HG03064 (cell line): ENCODE measurements around the gene MCM6.

Experiments
- ATAC-seq: cut with Tn5 transposase; IDR thresholded peaks from one replicate; pipeline ENCODE4 v1.9.1; 2021; ENCODE audit warnings: low read depth; ENCODE audit not compliant: unreplicated experiment

MCM6 gene

DNA sequence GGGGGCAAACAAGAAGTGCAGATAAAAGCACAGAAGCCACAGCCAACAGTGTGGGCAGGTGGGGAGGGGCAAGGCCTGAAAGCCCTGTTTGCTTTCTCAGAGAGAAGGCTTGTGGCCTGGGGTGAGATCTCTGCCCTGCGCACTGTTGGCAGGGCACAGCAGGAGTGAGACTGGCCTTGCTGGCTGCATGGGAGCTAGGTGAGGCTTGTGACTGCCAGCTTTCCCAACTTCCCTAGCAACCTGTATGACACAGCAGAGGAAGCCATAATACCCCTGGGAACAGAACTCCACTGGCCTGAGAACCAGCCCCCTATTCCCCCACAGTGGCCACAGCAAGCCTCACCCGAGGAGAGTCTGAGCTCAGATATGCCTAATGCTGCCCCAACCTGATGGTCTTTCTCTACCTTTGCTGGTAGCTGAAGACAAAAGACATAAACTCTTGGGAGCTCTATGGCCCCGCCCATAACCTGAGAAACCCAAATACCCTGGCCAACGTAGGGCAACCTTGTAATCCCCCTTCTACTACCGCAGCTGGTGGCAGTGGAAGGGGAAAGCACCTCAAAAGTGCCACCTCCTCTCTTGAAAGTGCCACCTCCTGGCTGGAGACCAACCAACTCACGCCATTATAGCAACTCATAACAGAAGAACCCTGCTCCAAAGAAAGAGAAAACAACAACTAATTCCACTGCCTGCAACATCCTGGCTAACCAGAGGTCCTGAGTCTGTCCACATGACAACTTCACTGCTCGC is 83.7 kb downstream of the MCM6 start:
- no peak for ATAC-seq

GRCh38 chr2:135791418-135792190 is 84.6 kb downstream of the MCM6 start:
- no peak for ATAC-seq

GRCh38 chr2:135790423-135790822 is 85.8 kb downstream of the MCM6 start:
- ATAC-seq, result no peak
